ENCODE results near the gene PRRT1.
"Not testable (repeated sequence)": the region's sequence is repeated elsewhere in the genome, so short reads cannot be mapped to it uniquely, and the experiment has no call there.

PRRT1 gene

DNA sequence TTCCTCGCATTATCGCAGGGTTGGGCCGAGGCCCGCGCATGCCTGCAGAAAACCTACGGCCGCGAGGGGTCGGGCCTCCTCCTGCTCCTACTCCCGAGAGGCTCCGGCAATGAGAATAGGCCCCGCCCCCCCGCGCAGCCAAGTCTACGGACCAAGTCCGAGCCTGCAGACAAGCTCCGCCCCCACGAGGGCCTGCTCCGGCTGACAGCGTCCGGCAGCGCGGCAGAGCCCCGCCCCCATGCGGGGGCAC, 43.8 kb upstream of the PRRT1 start:
- no peaks in the 10 kb centered on the region for H4K20me1 ChIP-seq (ENCODE audit: insufficient read depth, low read length)
- TF ChIP-seq EZH2 (IDR thresholded peaks at IDR 0.05; ENCODE audit: borderline replicate concordance, low read depth, low read length, severe bottlenecking), result no peak
- TF ChIP-seq, protein P1, sequence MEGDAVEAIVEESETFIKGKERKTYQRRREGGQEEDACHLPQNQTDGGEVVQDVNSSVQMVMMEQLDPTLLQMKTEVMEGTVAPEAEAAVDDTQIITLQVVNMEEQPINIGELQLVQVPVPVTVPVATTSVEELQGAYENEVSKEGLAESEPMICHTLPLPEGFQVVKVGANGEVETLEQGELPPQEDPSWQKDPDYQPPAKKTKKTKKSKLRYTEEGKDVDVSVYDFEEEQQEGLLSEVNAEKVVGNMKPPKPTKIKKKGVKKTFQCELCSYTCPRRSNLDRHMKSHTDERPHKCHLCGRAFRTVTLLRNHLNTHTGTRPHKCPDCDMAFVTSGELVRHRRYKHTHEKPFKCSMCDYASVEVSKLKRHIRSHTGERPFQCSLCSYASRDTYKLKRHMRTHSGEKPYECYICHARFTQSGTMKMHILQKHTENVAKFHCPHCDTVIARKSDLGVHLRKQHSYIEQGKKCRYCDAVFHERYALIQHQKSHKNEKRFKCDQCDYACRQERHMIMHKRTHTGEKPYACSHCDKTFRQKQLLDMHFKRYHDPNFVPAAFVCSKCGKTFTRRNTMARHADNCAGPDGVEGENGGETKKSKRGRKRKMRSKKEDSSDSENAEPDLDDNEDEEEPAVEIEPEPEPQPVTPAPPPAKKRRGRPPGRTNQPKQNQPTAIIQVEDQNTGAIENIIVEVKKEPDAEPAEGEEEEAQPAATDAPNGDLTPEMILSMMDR (IDR thresholded peaks at IDR 0.05; ENCODE audit: borderline replicate concordance, extremely low read depth, low read length, poor library complexity, severe bottlenecking), result peak; percentile 42
- ATAC-seq (ENCODE audit: insufficient read depth, low read depth), result no peak
- H3K4me3 ChIP-seq (ENCODE audit: low read depth in 1 of 2, low read length in 2 of 2), result peak overlapping the region; percentile 43 to 77; a peak in 3 of 4 replicates
- H3K27me3 ChIP-seq (ENCODE audit: insufficient read depth, low read length, poor library complexity), result no peaks in the 10 kb centered on the region
- peaks cover 57% of the 10 kb centered on the region for H3K4me1 ChIP-seq (ENCODE audit: insufficient read depth, low read length)
- peaks cover 39% of the 10 kb centered on the region for H3K79me2 ChIP-seq (ENCODE audit: insufficient read depth, low read length)
- no peaks in the 10 kb centered on the region for H3K9me3 ChIP-seq (ENCODE audit: insufficient read depth, low read length, severe bottlenecking)
- H3K9ac ChIP-seq (ENCODE audit: low read depth, low read length), result peak overlapping the region; percentile 81
- H3K36me3 ChIP-seq (ENCODE audit: insufficient read depth, low read length), result peaks cover 2% of the 10 kb centered on the region; the same call in 1 of the 2 replicates
- peak overlapping the region; percentile 83 for H2AFZ ChIP-seq (ENCODE audit: low read depth, low read length)
- H3K4me2 ChIP-seq (ENCODE audit: insufficient read depth, low read length), result peak overlapping the region; percentile 80
- DNase-seq, result peak; percentile 100
- H3K27ac ChIP-seq (ENCODE audit: low read length), result peak overlapping the region; percentile 96

DNA sequence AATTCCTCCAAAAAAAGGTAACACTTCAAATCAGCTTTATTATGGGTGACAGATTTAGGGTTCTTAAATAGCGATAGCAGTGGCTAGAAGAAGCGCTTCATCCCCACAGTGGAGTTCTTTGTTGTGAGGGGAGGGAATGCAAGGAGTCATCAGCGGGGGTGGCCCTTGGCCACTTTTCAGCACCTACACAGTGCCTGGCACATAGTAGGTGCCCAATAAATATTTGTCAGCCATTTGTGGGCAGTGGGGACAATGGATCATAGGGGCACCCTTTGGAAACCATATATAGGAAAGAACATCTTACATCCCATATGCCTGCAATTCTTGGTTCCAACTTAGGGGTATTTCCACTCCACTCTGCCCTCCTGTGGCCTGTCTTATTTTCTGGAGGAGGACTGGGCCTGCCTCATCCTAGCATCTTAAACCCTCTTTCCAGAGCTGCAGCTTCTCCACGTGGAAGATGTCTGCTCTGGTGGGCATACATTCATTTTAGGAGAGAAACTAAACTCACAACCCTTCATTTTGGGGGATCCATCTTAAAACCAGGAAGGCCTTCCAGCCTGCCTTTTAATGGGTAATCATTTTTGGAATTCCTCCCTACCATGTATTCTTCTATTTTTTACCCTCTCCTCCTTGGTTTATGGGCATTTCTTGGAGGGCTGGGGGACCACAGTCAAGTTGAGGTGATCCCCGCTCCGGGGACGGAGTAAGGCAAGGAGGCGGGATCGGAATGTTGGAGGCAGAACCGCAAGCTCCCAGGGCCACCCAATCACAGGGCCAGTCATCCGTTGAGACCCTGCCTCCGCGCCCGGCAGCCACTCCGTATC, 43.3 kb upstream of the PRRT1 start:
- TF ChIP-seq, protein P1 (IDR thresholded peaks at IDR 0.05; ENCODE audit: borderline replicate concordance, extremely low read depth, low read length, poor library complexity, severe bottlenecking), result peak; percentile 78
- TF ChIP-seq EZH2 (IDR thresholded peaks at IDR 0.05; ENCODE audit: borderline replicate concordance, low read depth, low read length, severe bottlenecking), result no peak
- Histone ChIP-seq H3K4me1 (ENCODE audit: insufficient read depth, low read length) (peaks cover 62% of the 10 kb centered on the region), H3K9ac (ENCODE audit: low read depth, low read length) (peak overlapping the region; percentile 81)

DNA sequence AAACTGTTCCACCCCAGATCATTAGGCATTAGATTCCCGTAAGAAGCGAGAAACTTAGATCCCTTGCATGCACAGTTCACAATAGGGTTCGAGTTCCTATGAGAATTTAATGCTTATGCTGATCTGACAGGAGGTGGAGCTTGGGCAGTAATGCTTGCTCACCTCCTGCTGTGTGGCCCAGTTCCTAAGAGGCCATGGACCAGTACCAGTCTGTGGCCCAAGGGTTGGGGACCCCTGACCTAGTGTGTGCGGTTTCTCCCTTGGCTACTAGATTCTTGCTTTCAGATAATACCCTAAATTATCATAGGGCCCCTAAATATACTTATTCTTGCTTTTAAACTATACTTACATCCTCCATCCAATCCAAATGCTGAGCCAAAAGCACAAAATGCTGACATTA, 42.6 kb upstream of the PRRT1 start:
- Histone ChIP-seq H3K9ac (ENCODE audit: low read depth, low read length) (peak overlapping the region; percentile 81), H3K4me2 (ENCODE audit: insufficient read depth, low read length) (peak overlapping the region; percentile 80), H3K27ac (ENCODE audit: low read length) (peak overlapping the region; percentile 96)

More for the DNA sequence above, 43.3 kb upstream of the PRRT1 start:
- Histone ChIP-seq H2AFZ (ENCODE audit: low read depth, low read length) (peak overlapping the region; percentile 67), H3K27ac (ENCODE audit: low read length) (peak overlapping the region; percentile 96), H3K4me3 (ENCODE audit: low read depth in 1 of 2, low read length in 2 of 2) (peak overlapping the region; percentile 45 to 77; a peak in 3 of 4 replicates), H3K36me3 (ENCODE audit: insufficient read depth, low read length) (peaks cover 2% of the 10 kb centered on the region; the same call in 1 of the 2 replicates), H3K27me3 (ENCODE audit: insufficient read depth, low read length, poor library complexity) (no peaks in the 10 kb centered on the region), H3K79me2 (ENCODE audit: insufficient read depth, low read length) (peaks cover 43% of the 10 kb centered on the region), H3K4me2 (ENCODE audit: insufficient read depth, low read length) (peak overlapping the region; percentile 80), H4K20me1 (ENCODE audit: insufficient read depth, low read length) (no peaks in the 10 kb centered on the region), H3K9me3 (ENCODE audit: insufficient read depth, low read length, severe bottlenecking) (no peaks in the 10 kb centered on the region)
- ATAC-seq (ENCODE audit: insufficient read depth, low read depth) (peak; percentile 88), DNase-seq (peak; percentile 58)

DNA sequence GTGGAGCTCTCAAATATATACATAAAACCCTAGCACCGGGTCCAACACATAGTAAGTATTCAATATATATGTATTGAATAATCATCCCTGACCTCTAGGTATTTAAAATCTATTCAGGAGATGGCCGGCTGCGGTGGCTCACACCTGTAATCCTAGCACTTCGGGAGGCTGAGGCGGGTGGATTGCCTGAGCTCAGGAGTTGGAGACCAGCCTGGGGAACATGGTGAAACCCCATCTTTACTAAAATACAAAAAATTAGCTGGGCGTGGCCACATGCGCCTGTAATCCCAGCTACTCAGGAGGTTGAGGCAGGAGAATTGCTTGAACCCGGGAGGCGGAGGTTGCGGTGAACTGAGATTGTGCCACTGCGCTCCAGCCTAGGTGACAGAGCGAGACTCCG, 41.4 kb upstream of the PRRT1 start:
- peak; percentile 30 for DNase-seq
- Histone ChIP-seq H3K4me2 (ENCODE audit: insufficient read depth, low read length) (peak overlapping the region; percentile 80), H3K79me2 (ENCODE audit: insufficient read depth, low read length) (peaks cover 60% of the 10 kb centered on the region), H3K4me3 (ENCODE audit: low read depth in 1 of 2, low read length in 2 of 2) (peak overlapping the region; percentile 40 to 70; a peak in 3 of 4 replicates), H3K4me1 (ENCODE audit: insufficient read depth, low read length) (peaks cover 75% of the 10 kb centered on the region), H3K9ac (ENCODE audit: low read depth, low read length) (peak overlapping the region; percentile 78), H2AFZ (ENCODE audit: low read depth, low read length) (peak overlapping the region; percentile 72), H3K36me3 (ENCODE audit: insufficient read depth, low read length) (peaks cover 14% of the 10 kb centered on the region), H3K27ac (ENCODE audit: low read length) (peak overlapping the region; percentile 96)
- not testable (repeated sequence) for H3K27me3 ChIP-seq (ENCODE audit: insufficient read depth, low read length, poor library complexity); ATAC-seq (ENCODE audit: insufficient read depth, low read depth); H3K9me3 ChIP-seq (ENCODE audit: insufficient read depth, low read length, severe bottlenecking); H4K20me1 ChIP-seq (ENCODE audit: insufficient read depth, low read length)

More for the DNA sequence above, 42.6 kb upstream of the PRRT1 start:
- H3K4me3 ChIP-seq (ENCODE audit: low read depth in 1 of 2, low read length in 2 of 2), result peak overlapping the region in 1 of 2 experiments; percentile 77; a peak in 2 of 4 replicates
- DNase-seq (no peak), ATAC-seq (ENCODE audit: insufficient read depth, low read depth) (no peak)
- no peaks in the 10 kb centered on the region for H3K27me3 ChIP-seq (ENCODE audit: insufficient read depth, low read length, poor library complexity)
- peaks cover 2% of the 10 kb centered on the region; the same call in 1 of the 2 replicates for H3K36me3 ChIP-seq (ENCODE audit: insufficient read depth, low read length)
- H3K79me2 ChIP-seq (ENCODE audit: insufficient read depth, low read length), result peaks cover 47% of the 10 kb centered on the region
- no peaks in the 10 kb centered on the region for H4K20me1 ChIP-seq (ENCODE audit: insufficient read depth, low read length)
- peaks cover 62% of the 10 kb centered on the region for H3K4me1 ChIP-seq (ENCODE audit: insufficient read depth, low read length)
- TF ChIP-seq, protein P1 (IDR thresholded peaks at IDR 0.05; ENCODE audit: borderline replicate concordance, extremely low read depth, low read length, poor library complexity, severe bottlenecking), result no peak
- TF ChIP-seq EZH2 (IDR thresholded peaks at IDR 0.05; ENCODE audit: borderline replicate concordance, low read depth, low read length, severe bottlenecking), result no peak
- H3K9me3 ChIP-seq (ENCODE audit: insufficient read depth, low read length, severe bottlenecking), result no peaks in the 10 kb centered on the region
- H2AFZ ChIP-seq (ENCODE audit: low read depth, low read length), result no peak overlapping the region

Measured in DND-41 (cell line).